Measurements from ENCODE around the gene CD3D. TPM values are rescaled to one million over a fixed set of nuclear protein-coding genes. Genes with fewer than 3 reads are reported as not detected.

CD3D gene
- total RNA-seq, 1 experiment from 2014 or later: 0.33 TPM

- no peak overlapping the region for H3K27ac Mint-ChIP-seq
- H3K4me3 Mint-ChIP-seq: no peak overlapping the region
- no peaks in the 10 kb centered on the region for H3K36me3 Mint-ChIP-seq
- no peak for DNase-seq (ENCODE audit: low spot score)
- 0 out of 2 replicates have a peak, but pooled peaks cover 3% of the 10 kb centered on the region for H3K9me3 Mint-ChIP-seq
- POLR2A ChIA-PET: no interaction called here
- TF ChIP-seq KAT7 (CRISPR knock-in tag; IDR thresholded peaks at IDR 0.05; ENCODE audit: borderline replicate concordance) (no peak), ZNF396 (CRISPR knock-in tag; IDR thresholded peaks at IDR 0.05; ENCODE audit: borderline replicate concordance) (no peak), ZNF219 (CRISPR knock-in tag; IDR thresholded peaks at IDR 0.05; ENCODE audit: borderline replicate concordance) (no peak), GTF2I (CRISPR knock-in tag; conservative IDR thresholded peaks at IDR 0.05) (no peak), ZNF416 (CRISPR knock-in tag; IDR thresholded peaks at IDR 0.05) (no peak), NFATC4 (CRISPR knock-in tag; IDR thresholded peaks at IDR 0.05) (no peak), CBFB (CRISPR knock-in tag; IDR thresholded peaks at IDR 0.05; ENCODE audit: low read depth) (no peak), HMGA2 (CRISPR knock-in tag; IDR thresholded peaks at IDR 0.05) (no peak)
- TF ChIP-seq, protein P1, sequence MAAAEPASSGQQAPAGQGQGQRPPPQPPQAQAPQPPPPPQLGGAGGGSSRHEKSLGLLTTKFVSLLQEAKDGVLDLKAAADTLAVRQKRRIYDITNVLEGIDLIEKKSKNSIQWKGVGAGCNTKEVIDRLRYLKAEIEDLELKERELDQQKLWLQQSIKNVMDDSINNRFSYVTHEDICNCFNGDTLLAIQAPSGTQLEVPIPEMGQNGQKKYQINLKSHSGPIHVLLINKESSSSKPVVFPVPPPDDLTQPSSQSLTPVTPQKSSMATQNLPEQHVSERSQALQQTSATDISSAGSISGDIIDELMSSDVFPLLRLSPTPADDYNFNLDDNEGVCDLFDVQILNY (CRISPR knock-in tag; IDR thresholded peaks at IDR 0.05): no peak
- TF ChIP-seq, protein P2, sequence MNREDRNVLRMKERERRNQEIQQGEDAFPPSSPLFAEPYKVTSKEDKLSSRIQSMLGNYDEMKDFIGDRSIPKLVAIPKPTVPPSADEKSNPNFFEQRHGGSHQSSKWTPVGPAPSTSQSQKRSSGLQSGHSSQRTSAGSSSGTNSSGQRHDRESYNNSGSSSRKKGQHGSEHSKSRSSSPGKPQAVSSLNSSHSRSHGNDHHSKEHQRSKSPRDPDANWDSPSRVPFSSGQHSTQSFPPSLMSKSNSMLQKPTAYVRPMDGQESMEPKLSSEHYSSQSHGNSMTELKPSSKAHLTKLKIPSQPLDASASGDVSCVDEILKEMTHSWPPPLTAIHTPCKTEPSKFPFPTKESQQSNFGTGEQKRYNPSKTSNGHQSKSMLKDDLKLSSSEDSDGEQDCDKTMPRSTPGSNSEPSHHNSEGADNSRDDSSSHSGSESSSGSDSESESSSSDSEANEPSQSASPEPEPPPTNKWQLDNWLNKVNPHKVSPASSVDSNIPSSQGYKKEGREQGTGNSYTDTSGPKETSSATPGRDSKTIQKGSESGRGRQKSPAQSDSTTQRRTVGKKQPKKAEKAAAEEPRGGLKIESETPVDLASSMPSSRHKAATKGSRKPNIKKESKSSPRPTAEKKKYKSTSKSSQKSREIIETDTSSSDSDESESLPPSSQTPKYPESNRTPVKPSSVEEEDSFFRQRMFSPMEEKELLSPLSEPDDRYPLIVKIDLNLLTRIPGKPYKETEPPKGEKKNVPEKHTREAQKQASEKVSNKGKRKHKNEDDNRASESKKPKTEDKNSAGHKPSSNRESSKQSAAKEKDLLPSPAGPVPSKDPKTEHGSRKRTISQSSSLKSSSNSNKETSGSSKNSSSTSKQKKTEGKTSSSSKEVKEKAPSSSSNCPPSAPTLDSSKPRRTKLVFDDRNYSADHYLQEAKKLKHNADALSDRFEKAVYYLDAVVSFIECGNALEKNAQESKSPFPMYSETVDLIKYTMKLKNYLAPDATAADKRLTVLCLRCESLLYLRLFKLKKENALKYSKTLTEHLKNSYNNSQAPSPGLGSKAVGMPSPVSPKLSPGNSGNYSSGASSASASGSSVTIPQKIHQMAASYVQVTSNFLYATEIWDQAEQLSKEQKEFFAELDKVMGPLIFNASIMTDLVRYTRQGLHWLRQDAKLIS (CRISPR knock-in tag; IDR thresholded peaks at IDR 0.05; ENCODE audit: borderline replicate concordance): no peak
- TF ChIP-seq, protein P3, sequence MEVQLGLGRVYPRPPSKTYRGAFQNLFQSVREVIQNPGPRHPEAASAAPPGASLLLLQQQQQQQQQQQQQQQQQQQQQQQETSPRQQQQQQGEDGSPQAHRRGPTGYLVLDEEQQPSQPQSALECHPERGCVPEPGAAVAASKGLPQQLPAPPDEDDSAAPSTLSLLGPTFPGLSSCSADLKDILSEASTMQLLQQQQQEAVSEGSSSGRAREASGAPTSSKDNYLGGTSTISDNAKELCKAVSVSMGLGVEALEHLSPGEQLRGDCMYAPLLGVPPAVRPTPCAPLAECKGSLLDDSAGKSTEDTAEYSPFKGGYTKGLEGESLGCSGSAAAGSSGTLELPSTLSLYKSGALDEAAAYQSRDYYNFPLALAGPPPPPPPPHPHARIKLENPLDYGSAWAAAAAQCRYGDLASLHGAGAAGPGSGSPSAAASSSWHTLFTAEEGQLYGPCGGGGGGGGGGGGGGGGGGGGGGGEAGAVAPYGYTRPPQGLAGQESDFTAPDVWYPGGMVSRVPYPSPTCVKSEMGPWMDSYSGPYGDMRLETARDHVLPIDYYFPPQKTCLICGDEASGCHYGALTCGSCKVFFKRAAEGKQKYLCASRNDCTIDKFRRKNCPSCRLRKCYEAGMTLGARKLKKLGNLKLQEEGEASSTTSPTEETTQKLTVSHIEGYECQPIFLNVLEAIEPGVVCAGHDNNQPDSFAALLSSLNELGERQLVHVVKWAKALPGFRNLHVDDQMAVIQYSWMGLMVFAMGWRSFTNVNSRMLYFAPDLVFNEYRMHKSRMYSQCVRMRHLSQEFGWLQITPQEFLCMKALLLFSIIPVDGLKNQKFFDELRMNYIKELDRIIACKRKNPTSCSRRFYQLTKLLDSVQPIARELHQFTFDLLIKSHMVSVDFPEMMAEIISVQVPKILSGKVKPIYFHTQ (CRISPR knock-in tag; IDR thresholded peaks at IDR 0.05): no peak
- TF ChIP-seq, protein P4, sequence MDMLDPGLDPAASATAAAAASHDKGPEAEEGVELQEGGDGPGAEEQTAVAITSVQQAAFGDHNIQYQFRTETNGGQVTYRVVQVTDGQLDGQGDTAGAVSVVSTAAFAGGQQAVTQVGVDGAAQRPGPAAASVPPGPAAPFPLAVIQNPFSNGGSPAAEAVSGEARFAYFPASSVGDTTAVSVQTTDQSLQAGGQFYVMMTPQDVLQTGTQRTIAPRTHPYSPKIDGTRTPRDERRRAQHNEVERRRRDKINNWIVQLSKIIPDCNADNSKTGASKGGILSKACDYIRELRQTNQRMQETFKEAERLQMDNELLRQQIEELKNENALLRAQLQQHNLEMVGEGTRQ (CRISPR knock-in tag; IDR thresholded peaks at IDR 0.05): no peak
- peaks cover 4% of the 10 kb centered on the region for H3K4me1 Mint-ChIP-seq
- CTCF ChIA-PET: no interaction called here
- H3K27me3 Mint-ChIP-seq (ENCODE audit: low read depth): peaks cover 16% of the 10 kb centered on the region
- ATAC-seq: no peak
These were observed 15.6 kb upstream of the CD3D start for GRCh38 chr11:118358071-118358470.

- DNase-seq (ENCODE audit: low spot score) (no peak), ATAC-seq (no peak)
- Mint-ChIP-seq H3K9me3 (no peaks in the 10 kb centered on the region), H3K27me3 (ENCODE audit: low read depth) (peaks cover 31% of the 10 kb centered on the region), H3K4me3 (no peak overlapping the region), H3K4me1 (peaks cover 6% of the 10 kb centered on the region; the same call in 1 of the 2 replicates), H3K36me3 (no peaks in the 10 kb centered on the region), H3K27ac (no peak overlapping the region)
- POLR2A ChIA-PET: no interaction called here
- CTCF ChIA-PET: interaction anchor here (0.7 to 1.6 kb wide), 4 partner anchors 58 to 204 kb away, joined by 4 to 5 read pairs (median 4); no protein-coding TSS in a partner anchor
- TF ChIP-seq ZNF138 (CRISPR knock-in tag; conservative IDR thresholded peaks at IDR 0.05) (no peak), SMAD3 (CRISPR knock-in tag; IDR thresholded peaks at IDR 0.05; ENCODE audit: borderline replicate concordance) (no peak), IRF2 (CRISPR knock-in tag; IDR thresholded peaks at IDR 0.05; ENCODE audit: borderline replicate concordance, low read depth) (no peak), GTF2I (CRISPR knock-in tag; conservative IDR thresholded peaks at IDR 0.05) (no peak), ZMAT4 (CRISPR knock-in tag; IDR thresholded peaks at IDR 0.05) (no peak), NFYB (CRISPR knock-in tag; conservative IDR thresholded peaks at IDR 0.05; ENCODE audit: low read depth) (no peak)
- TF ChIP-seq, protein P5, sequence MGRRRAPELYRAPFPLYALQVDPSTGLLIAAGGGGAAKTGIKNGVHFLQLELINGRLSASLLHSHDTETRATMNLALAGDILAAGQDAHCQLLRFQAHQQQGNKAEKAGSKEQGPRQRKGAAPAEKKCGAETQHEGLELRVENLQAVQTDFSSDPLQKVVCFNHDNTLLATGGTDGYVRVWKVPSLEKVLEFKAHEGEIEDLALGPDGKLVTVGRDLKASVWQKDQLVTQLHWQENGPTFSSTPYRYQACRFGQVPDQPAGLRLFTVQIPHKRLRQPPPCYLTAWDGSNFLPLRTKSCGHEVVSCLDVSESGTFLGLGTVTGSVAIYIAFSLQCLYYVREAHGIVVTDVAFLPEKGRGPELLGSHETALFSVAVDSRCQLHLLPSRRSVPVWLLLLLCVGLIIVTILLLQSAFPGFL (CRISPR knock-in tag; IDR thresholded peaks at IDR 0.05; ENCODE audit: borderline replicate concordance): no peak
- TF ChIP-seq, protein P6, sequence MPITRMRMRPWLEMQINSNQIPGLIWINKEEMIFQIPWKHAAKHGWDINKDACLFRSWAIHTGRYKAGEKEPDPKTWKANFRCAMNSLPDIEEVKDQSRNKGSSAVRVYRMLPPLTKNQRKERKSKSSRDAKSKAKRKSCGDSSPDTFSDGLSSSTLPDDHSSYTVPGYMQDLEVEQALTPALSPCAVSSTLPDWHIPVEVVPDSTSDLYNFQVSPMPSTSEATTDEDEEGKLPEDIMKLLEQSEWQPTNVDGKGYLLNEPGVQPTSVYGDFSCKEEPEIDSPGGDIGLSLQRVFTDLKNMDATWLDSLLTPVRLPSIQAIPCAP (CRISPR knock-in tag; IDR thresholded peaks at IDR 0.05): no peak
These were observed 10.7 kb upstream of the CD3D start for GRCh38 chr11:118353084-118353710.
